GM11168 (cell line): Measurements from ENCODE around the gene WDSUB1.

Source experiments
- in situ Hi-C: fragments of 300-500 bp; cut with MboI; formaldehyde crosslinking; loops from one replicate; pipeline ENCODE4 v1.12.0; 2022; ENCODE audit warnings: low sequenced_read_pairs; ENCODE audit not compliant: unreplicated experiment

Gene WDSUB1, protein sequence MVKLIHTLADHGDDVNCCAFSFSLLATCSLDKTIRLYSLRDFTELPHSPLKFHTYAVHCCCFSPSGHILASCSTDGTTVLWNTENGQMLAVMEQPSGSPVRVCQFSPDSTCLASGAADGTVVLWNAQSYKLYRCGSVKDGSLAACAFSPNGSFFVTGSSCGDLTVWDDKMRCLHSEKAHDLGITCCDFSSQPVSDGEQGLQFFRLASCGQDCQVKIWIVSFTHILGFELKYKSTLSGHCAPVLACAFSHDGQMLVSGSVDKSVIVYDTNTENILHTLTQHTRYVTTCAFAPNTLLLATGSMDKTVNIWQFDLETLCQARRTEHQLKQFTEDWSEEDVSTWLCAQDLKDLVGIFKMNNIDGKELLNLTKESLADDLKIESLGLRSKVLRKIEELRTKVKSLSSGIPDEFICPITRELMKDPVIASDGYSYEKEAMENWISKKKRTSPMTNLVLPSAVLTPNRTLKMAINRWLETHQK

GRCh38 chr2:159285929-159286708 is at the start of gene WDSUB1:
TSS of gene WDSUB1 (minus strand) at chr2:159286703. CDS start at chr2:159283069, 3,634 bp downstream.
- in situ Hi-C loops, result no loop called here

- in situ Hi-C loops, result no loop called here
Observed at GRCh38 chr2:159326569-159327255, 40.2 kb upstream of the WDSUB1 start.

DNA sequence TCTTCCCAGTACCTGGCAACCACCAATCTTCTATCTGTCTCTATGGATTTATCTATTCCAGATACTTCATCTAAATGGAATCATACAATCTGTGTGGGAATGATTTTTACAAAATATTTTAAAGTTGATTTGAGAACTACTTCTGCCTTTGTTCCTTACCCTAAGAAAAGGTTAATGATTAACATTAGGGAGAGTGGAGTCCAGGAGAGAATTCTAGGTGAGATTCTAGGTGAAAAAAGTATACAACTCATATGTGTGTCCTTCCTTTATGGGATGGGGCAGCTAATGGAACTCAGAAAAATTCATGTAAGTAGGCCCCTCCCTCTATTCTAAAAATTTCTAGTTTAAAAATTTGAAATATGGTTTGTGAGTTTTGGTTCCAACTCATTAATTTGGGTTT is 35.9 kb upstream of the WDSUB1 start:
- in situ Hi-C loops, result no loop called here

DNA sequence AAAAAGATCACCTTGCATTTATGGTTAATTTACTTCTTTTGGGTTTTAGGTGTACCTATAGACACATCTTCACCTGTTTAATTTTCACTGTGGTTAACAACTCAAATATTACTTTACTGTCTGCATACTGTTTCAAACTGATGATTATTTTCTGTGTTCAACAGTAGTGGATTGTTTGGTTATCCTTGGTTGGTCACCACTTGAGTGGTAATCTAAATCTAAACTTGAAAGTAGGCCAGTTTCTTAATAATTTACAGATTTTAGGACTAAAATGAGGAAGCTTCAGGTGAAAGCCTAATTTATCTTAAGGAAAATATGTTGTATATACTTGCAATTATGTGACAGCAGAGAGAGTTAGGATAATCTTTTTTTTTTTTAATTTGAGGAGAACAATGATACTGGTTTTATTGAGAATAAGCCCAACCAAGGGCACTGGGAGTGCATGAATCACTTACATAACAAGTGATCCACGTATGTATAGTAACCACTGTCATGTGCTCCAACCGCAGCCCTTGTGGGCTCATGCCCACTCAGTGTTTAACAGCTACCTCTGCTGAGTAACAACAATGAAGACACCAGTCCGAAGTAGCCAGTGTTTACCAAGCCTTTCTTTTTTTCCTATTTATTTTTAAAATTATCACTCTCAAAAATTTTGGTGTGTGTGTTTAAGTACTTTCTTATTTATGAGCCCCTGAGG is 31.0 kb upstream of the WDSUB1 start:
- in situ Hi-C loops, result no loop called here

- in situ Hi-C loops, result no loop called here
Observed at GRCh38 chr2:159307942-159308341, 21.4 kb upstream of the WDSUB1 start.

DNA sequence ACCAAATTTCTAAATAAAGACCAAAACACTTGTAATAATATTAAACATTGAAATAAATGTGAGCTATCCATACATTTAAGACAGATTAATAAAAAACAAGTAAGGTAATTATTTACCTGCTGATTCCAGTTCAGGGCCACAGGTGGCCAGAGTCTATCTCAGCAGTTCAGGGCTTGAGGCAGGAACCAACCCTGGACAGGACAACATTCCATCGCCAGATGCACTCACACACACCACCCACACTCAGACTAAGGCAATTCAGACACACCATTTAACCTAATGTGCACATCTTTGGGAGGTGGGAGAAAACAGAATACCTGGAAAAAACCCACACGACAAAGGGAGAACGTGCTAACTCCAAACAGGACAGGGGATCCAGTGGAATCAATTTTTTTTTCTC is 14.1 kb upstream of the WDSUB1 start:
- in situ Hi-C loops, result no loop called here

DNA sequence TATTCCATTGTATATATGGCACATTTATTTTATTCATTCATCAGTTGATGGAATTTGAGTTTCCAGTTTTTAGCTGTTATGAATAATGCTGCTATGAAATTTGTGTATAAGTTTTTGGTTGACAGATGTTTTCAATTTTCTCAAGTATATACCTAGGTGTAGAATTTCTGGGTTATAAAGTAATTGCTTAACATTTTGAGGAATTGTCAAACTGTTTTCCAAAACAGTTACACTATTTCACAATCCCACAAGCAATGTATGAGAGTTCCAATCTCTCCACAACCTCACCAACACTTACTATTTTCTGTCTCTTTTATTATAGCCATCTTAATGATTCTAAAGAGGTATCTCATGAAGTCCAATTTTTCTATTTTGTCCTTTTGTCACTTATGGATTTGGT is 12.5 kb upstream of the WDSUB1 start:
- in situ Hi-C loops, result no loop called here

- in situ Hi-C loops, result no loop called here
Observed at GRCh38 chr2:159297042-159297707, 10.7 kb upstream of the WDSUB1 start.

GRCh38 chr2:159292157-159292556 is 5.7 kb upstream of the WDSUB1 start:
- in situ Hi-C loops, result no loop called here

DNA sequence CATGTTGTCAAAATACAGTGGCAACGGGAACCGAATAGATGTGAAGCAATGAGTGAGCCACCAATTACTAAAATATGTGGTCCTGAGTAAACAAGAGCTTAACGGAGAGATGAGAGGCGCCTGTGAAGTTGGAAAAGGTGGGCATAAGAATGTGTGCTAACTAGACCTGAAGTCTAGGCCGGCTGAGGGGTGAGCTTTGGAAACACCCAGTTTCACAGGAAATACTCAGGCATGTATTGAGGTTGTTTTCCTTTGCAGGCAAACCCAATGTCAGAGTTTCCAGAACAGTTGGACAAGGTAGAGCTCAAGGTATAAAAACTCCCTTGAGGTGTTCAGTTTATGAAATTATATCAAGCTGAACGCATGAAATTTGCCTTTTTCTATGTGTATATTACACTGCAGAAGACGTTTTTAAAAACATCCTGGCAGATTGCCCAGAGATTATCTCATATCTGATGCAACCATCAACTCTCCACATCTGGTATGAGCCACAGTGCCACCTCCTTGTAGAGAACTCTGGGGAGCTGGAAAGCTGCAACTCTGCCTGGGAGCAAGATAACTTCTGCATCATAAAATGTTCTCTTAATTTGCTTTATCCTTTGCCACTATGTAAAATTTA is 3.9 kb upstream of the WDSUB1 start:
- in situ Hi-C loops, result no loop called here

DNA sequence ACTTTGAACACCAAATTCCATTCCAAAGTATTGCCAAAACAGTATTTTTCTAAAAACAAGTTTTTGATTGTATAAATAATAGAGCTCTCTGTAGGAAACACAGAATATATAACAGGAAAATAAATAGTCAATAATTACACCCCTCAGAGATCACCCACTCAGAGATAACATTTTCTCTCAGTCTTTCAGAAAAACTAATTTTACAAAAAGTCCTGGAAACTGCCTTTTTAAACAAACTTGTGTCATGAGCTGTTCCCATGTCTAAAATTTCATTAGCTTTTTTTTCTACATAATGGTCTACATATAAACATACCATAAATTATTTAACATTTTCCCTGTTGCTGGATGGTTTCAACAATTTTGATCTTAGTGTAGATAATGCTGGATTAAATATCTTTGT is 1.2 kb upstream of the WDSUB1 start:
- in situ Hi-C loops, result no loop called here

DNA sequence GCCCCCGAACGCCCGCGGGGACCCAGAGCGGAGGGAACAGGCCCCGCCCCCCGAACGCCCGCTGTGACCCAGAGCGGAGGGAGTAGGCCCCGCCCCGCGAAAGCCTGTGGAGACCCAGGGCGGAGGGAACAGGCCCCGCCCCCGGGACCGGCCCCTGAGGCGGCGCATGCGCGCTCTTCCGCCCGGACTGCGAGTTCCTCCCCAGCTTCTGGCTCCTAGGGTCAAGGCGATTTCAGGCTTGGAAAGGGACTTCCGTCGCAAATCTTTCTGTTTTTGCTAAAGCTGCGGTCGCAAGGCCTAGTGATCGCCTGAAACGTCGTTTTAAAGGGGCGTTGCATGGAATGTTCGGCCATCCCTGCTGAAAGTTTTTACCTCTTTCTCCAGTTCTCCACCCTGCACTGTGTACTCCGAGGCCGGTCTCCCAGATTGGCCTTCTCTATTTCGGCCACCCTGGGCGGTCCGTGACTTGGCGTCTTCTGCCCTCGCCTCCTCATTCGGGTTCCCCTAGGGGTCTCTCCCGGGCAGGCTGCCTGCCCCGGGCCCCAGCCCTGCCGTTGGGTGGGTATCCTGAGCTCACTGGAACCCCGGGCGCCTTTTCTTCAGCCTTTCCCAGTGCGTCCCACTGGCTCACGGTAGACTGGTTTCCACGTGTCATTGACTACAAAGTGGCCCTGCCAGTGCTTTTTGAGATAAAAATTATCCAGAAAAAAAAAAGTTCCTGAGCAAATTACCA is 372 bp upstream of the WDSUB1 start:
- in situ Hi-C loops, result no loop called here

DNA sequence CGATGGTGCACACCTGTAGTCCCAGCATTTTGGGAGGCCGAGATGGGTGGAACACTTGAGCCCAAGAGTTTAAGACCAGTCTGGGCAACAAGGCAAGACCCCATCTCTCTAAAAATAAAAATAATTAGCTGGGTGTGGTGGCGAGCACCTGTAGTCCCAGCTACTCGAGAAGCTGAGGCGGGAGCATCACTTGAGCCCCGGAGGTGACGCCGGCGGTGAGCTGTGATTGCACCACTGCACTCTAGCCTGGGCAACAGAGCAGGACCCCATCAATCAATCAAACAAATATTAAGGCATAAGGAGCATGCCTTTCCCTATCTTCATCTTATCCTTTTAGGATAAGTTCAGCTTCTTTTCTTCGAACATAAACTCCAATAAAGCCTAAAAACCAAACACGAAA is 1.1 kb downstream of the WDSUB1 start:
- in situ Hi-C loops, result no loop called here

DNA sequence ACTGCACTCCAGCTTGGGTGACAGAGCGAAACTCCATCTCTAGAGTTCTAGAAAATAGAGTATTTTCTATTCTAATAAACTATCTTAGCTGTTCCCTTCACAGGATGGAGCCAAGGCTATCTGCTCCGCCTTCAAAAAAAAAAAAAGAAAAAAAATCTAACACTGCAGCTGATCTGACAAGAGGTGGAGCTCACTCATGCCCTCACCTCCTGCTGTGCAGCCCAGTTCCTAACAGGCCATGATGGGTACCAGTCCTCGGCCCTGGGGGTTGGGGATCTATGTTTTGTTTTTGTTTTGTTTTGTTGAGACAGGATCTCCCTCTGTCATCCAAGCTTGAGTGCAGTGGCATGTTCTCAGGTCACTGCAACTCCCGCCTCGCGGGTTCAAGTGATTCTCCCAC is 3.0 kb downstream of the WDSUB1 start:
- in situ Hi-C loops, result no loop called here

GRCh38 chr2:159281002-159281401 is 5.5 kb downstream of the WDSUB1 start:
- in situ Hi-C loops, result no loop called here

- in situ Hi-C loops, result no loop called here
Observed at GRCh38 chr2:159279700-159280099, 6.8 kb downstream of the WDSUB1 start.

DNA sequence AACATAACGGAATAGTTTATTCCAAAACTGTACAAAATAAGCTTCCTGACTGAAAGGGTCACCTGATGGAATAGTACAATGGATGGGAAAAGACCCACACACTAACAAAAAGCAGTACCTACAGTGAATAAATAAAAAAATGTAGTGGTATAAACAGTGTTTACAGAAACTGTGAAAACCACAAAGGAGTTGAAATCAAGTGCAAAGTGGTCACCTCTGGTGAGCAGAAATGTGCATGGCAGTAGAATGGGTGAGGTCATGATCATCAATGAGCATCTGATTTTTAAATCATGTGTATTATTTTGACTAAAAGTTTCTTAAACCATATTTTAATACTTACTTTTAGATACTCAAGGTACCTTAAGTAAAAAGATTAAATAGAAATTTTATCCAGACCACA is 11.4 kb downstream of the WDSUB1 start:
- in situ Hi-C loops, result no loop called here

DNA sequence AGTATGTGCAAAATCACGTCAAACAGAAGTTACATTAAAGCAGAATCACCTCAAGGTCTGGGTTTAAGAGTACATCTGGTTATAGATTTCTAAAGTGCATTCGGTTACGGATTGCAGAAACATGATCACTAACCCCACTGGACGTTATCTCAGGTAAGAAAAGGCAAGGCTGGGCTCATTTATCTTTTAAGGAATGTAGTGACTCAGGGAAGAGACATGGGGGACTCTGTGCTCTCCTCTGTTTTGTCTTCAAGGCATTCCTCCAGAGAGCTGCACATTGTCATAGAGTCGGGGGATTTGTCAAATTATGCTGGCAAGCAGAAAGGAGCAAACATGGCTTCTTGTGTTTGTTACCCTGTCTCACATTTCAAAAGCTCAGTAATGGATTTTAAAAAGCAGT is 14.3 kb downstream of the WDSUB1 start:
- in situ Hi-C loops, result no loop called here
